LNCAP (cell line): ENCODE data around the gene CACNA1B.

Source experiments
- TF ChIP-seq, protein P1 (sequence below): fragments of 450-650 bp; IDR thresholded peaks from 2 replicates; pipeline ENCODE4 v1.5.1; 2017; ENCODE audit warnings: mild to moderate bottlenecking

CACNA1B gene

DNA sequence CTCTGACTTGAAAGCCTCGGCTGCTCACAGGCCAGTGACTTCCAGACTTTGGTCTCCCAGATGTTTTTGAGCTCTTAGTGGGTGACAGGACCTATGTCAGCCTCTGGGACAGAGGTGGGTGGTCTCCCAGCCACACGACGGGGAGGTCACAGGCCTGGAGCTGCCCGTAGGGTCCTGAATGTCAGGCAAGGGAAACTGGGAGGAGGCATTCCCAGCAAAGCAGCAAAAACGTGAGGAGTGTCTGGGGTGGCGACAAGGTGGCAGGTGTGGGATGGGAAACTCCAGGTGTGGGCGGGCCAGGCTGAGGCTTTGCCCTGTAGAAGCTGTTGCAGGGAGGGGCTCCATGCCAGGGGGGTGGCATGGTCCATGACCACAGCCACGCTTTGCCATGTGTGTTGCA, 110.5 kb downstream of the CACNA1B start:
- TF ChIP-seq, protein P1, sequence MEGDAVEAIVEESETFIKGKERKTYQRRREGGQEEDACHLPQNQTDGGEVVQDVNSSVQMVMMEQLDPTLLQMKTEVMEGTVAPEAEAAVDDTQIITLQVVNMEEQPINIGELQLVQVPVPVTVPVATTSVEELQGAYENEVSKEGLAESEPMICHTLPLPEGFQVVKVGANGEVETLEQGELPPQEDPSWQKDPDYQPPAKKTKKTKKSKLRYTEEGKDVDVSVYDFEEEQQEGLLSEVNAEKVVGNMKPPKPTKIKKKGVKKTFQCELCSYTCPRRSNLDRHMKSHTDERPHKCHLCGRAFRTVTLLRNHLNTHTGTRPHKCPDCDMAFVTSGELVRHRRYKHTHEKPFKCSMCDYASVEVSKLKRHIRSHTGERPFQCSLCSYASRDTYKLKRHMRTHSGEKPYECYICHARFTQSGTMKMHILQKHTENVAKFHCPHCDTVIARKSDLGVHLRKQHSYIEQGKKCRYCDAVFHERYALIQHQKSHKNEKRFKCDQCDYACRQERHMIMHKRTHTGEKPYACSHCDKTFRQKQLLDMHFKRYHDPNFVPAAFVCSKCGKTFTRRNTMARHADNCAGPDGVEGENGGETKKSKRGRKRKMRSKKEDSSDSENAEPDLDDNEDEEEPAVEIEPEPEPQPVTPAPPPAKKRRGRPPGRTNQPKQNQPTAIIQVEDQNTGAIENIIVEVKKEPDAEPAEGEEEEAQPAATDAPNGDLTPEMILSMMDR: no peak

DNA sequence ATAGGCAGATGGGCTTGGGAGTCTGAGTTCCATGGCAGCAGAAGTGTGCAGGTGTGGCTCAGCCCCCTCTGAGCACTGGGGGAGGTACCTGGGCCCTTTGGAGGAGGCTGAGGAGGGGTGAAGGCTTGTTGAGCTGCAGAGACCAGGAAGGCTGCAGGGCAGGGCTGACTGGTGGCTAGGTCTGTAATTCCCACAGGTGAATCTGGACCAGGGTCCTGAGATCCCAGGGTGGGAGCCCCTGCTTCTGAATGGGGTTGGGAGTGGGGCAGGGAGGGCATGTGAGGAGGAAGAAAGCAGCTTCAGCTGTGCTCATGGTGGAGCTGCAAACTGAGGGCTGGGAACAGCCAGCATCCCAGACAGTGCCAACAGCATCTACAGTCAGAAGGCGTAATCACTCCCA, 111.1 kb downstream of the CACNA1B start:
- TF ChIP-seq, protein P1: no peak

DNA sequence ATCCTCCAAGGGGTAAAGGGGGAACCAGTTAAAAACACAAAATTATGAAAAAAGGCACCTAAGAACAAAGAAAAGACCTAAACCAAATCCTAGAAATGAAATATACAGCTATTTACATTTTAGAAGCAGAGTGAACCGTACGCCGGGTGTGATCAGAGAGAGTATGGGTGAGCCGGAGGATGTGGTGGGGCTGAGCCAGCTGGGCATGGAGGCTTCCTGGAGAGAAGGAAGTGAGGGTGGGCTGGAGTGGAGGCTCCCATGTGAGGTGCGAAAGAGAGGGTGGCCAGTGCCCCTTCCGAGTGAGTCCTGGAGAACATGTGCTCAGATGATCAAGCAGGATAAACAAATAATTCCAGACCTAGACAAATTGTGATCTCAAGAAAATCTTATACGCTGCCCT, 111.6 kb downstream of the CACNA1B start:
- TF ChIP-seq, protein P1: no peak

DNA sequence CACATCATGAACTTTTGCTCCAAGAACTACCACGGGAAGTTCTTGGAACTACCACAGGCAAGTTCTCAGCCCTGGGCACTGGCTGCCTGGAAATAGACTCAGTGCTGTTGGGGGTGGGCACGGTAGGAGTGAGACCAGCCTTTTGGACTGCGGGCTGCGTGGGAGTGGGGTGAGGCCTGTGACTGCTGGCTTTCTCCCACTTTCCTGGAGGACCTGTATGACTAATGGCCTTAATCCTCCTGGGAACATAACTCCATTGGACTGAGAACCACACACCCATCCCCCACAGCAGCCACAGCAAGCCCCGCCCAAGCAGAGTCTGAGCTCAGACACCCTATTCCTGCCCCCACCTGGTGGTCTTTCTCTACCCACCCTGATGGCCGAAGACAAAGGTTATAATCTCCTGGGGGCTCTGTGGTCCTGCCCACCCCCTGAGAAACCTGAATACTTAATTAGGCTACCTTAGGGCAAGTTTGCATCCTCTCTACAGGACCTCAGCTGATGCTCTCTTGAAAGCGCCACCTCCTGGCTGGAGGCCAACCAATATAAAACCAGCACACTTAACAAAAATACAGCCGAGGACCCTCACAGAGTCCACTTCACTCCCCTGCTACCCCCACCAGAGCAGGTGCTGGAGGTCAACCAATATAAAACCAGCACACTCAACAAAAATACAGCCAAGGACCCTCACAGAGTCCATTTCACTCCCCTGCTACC, 112.6 kb downstream of the CACNA1B start:
- TF ChIP-seq, protein P1: no peak

DNA sequence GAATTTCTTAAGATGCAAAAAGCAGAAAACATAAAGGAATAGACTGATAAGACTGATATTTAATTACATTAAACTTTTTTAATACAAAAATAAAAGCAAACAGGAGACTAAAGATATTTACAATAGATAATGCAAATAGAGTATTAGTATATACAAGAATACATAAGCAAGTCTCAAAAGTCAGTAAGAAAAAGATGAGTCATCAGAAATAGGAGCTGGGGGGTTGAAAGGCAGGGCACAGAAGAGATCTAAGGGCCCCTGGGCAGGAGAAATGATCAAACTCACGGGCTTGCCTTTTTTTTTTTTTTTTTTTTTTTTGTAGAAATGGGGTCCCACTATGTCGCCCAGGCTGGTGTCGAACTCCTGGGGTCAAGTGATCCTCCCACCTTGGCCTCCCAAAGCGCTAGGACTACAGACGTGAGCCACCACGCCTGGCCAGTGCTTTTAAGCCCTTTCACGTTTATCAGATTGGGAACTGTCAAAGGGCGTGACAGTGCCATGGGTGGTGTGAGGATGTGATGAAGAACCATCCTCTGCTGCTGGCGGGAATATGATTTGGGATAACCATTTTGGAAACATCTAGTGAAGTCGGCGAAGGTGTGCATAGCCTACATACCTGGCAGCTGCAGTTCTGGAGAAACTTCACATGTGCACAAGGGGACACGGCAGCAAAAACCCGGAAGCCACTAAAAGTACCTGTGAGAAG, 126.1 kb downstream of the CACNA1B start:
- TF ChIP-seq, protein P1: no peak

DNA sequence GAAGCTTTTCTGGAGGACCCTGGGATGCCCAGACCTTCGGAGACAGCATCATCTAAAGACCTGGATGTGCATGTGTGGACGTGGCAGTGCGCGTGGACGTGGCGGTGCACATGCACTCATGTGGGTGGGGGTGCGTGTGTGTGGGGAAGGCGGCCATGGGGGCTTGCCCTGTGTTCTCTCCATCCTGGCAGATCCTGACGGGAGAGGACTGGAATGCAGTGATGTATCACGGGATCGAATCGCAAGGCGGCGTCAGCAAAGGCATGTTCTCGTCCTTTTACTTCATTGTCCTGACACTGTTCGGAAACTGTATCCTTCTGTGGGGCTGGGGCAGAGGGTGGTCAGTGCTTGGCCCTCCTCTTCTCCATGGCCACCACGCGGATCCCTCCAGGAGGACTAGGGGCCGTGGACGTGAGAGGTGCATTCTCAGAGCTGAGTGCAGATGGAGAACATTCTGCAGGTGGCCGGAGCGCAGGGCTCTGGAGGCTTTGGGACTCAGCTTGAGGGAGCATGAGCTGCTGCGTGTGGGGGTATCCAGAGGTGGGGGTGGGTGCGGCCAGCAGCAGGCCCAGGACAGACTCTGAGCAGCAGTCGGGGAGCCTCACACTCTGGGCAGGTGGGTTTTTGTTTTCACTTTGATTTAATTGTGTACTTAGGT, 129.1 kb downstream of the CACNA1B start:
- TF ChIP-seq, protein P1: no peak

DNA sequence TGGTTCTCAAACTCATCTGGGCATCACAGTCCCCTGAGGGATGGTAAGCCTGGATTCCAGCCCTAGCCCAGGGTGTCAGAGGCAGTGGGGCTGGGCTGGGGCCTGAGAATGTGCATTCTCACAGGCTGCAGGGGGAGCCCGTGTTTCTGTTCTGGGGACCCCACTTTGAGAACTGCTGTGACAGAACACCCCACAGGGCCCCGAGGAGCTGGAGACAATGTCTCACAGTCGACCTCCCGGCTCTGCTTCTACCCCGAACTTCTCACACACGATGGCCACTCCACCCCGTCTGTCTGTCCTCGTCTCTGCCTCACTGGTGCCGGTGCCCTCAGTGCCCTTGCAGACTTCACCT, 130.0 kb downstream of the CACNA1B start:
- TF ChIP-seq, protein P1: no peak
